Measurements from ENCODE around the gene ME3.
"Not testable (repeated sequence)": the region's sequence is repeated elsewhere in the genome, so short reads cannot be mapped to it uniquely, and the experiment has no call there.

The ME3 gene

GRCh38 chr11:86456075-86456939 lies 216.1 kb downstream of the ME3 start:
- peak; percentile 88 to 89 for DNase-seq

GRCh38 chr11:86453290-86454030 lies 219.0 kb downstream of the ME3 start:
- no peak for DNase-seq

GRCh38 chr11:86449993-86450629 lies 222.3 kb downstream of the ME3 start:
- DNase-seq, result no peak

GRCh38 chr11:86447763-86448480 lies 224.5 kb downstream of the ME3 start:
- DNase-seq, result peak in 1 of 2 donors; percentile 26

GRCh38 chr11:86446924-86447285 lies 225.5 kb downstream of the ME3 start:
- no peak for DNase-seq

GRCh38 chr11:86446163-86446923 lies 226.1 kb downstream of the ME3 start:
- DNase-seq, result no peak

- DNase-seq, result no peak
These were observed 227.4 kb downstream of the ME3 start for GRCh38 chr11:86444981-86445380.

- no peak for DNase-seq
These were observed 229.0 kb downstream of the ME3 start for GRCh38 chr11:86443415-86443814.

- no peak for DNase-seq
These were observed 229.6 kb downstream of the ME3 start for GRCh38 chr11:86442827-86443226.

- DNase-seq, result peak in 1 of 2 donors; percentile 35
These were observed 230.0 kb downstream of the ME3 start for GRCh38 chr11:86442420-86442819.

GRCh38 chr11:86440843-86441242 lies 231.6 kb downstream of the ME3 start:
- no peak for DNase-seq

GRCh38 chr11:86440305-86440716 lies 232.1 kb downstream of the ME3 start:
- no peak for DNase-seq

- DNase-seq, result no peak
These were observed 233.7 kb downstream of the ME3 start for GRCh38 chr11:86438685-86439084.

GRCh38 chr11:86435711-86436110 lies 236.7 kb downstream of the ME3 start:
- no peak for DNase-seq

- not testable (repeated sequence) for DNase-seq
These were observed 238.9 kb downstream of the ME3 start for GRCh38 chr11:86433361-86434095.

- no peak for DNase-seq
These were observed 241.2 kb downstream of the ME3 start for GRCh38 chr11:86431258-86431657.

GRCh38 chr11:86427441-86427840 lies 245.0 kb downstream of the ME3 start:
- DNase-seq, result no peak

- not testable (repeated sequence) for DNase-seq
These were observed 248.9 kb downstream of the ME3 start for GRCh38 chr11:86423488-86423887.

- DNase-seq, result no peak
These were observed 250.0 kb downstream of the ME3 start for GRCh38 chr11:86422371-86422770.

GRCh38 chr11:86421946-86422345 lies 250.5 kb downstream of the ME3 start:
- DNase-seq, result no peak

GRCh38 chr11:86418917-86419316 lies 253.5 kb downstream of the ME3 start:
- DNase-seq, result no peak

All from stimulated activated CD4-positive, alpha-beta T cell treated with anti-CD3 and anti-CD28 coated beads, Interleukin-2, amount 100 ng/mL, for 24 hours (primary cell).